HG02798 (cell line): Measurements from ENCODE around the gene WDR83.
"Not testable (repeated sequence)": the region's sequence is repeated elsewhere in the genome, so short reads cannot be mapped to it uniquely, and the experiment has no call there.

ENCODE experiments used
- ATAC-seq: cut with Tn5 transposase; IDR thresholded peaks from one replicate; pipeline ENCODE4 v1.9.1; 2021; ENCODE audit warnings: mild to moderate bottlenecking; ENCODE audit not compliant: unreplicated experiment, poor library complexity

WDR83 gene, protein sequence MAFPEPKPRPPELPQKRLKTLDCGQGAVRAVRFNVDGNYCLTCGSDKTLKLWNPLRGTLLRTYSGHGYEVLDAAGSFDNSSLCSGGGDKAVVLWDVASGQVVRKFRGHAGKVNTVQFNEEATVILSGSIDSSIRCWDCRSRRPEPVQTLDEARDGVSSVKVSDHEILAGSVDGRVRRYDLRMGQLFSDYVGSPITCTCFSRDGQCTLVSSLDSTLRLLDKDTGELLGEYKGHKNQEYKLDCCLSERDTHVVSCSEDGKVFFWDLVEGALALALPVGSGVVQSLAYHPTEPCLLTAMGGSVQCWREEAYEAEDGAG

GRCh38 chr19:12666265-12667048, at the start of gene WDR83, which contains the start of gene MAN2B1:
TSS of gene WDR83 (plus strand) at chr19:12666807. CDS start at chr19:12669791, 2,984 bp downstream.
TSS of gene MAN2B1 (minus strand) at chr19:12666742. CDS start at chr19:12666701, 41 bp downstream.
- ATAC-seq: peak; percentile 64

GRCh38 chr19:12617646-12618045, 49.0 kb upstream of the WDR83 start:
- ATAC-seq: no peak

- not testable (repeated sequence) for ATAC-seq
These were observed 45.2 kb upstream of the WDR83 start for GRCh38 chr19:12621253-12622024.

DNA sequence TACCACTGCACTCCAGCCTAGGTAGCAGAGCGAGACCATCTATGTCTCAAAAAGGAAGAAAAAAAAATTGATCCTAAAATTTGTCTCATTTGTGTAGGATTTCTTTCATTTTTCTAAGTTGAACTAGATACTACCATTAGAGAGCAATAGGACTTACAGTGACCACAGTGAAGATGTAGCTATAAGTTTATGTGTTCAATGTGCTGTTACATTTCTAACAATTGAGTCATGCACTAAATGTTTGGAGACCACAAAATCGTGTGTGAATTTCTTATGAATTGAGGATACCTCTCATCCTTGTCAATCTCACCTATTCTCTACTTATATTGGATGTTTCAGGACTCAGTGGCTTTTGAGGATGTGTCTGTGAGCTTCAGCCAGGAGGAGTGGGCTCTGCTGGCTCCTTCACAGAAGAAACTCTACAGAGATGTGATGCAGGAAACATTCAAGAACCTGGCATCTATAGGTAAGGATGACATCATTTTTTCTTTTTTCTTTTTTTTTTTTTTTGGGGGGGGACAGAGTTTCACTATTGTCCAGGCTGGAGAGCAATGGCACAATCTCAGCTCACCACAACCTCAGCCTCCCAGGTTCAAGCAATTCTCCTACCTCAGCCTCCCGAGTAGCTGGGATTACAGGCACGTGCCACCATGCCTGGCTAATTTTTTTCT, 43.1 kb upstream of the WDR83 start:
- no peak for ATAC-seq

- ATAC-seq: no peak
These were observed 39.6 kb upstream of the WDR83 start for GRCh38 chr19:12626958-12627357.

DNA sequence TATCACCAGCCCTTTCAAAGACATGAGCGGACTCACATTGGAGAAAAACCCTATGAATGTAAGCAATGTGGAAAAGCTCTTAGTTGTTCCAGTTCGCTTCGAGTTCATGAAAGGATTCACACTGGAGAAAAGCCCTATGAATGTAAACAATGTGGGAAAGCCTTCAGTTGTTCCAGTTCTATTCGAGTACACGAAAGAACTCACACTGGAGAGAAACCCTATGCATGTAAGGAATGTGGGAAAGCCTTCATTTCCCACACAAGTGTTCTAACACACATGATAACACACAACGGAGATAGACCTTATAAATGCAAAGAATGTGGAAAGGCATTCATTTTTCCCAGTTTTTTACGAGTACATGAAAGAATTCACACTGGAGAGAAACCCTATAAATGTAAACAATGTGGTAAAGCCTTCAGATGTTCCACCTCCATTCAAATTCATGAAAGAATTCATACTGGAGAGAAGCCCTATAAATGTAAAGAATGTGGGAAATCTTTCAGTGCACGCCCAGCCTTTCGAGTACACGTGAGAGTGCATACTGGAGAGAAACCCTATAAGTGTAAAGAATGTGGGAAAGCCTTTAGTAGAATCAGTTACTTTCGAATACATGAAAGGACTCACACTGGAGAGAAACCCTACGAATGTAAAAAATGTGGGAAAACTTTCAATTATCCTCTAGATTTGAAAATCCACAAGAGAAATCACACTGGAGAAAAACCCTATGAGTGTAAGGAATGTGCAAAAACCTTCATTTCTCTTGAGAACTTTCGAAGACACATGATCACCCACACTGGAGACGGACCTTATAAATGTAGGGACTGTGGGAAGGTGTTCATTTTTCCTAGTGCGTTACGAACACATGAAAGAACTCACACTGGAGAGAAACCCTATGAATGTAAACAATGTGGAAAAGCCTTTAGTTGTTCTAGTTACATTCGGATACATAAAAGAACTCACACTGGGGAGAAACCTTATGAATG, 38.3 kb upstream of the WDR83 start:
- ATAC-seq: no peak

DNA sequence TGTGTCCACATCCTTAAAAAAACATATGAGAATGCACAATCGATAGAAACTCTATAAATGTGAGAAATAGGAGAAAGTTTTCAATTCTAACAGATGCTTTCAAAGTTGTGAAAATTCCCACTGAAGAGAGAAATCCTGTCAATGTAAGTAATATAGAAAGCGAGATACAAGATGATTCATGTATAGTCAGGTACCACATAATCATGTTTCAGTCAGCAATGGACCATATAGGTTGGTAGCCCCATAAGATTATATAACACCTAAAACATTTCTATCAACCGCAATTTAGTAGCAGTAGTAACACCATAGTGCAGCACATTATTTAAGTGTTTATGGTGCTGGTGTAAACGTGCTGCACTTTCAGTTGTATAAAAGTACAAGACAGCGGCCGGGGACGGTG, 37.4 kb upstream of the WDR83 start:
- ATAC-seq: no peak

- ATAC-seq: no peak
These were observed 30.0 kb upstream of the WDR83 start for GRCh38 chr19:12636631-12637030.

DNA sequence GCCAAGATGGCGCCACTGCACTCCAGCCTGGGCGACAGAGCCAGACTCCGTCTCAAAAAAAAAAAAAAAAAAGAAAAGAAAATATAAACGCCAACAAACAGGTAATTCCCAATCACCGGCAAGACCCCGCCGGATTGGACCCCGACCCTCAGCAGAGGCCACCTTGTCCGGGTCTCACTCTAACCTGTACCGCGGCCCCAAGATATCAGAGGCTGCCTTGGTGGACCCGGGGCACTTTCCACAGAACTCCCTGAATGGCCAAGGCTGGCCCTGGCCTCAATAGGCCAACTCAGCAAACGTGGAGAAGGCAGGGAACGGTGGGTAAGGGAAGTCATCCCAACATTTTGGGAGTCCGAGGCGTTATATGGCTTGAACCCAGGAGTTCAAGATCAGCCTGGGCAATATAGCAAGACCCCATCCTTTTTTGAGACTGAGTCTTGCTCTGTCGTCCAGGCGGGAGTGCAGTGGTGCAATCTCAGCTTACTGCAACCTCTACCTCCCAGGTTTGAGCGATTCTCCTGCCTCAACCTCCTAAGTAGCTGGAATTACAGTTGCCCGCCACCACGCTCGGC, 27.9 kb upstream of the WDR83 start:
- no peak for ATAC-seq

GRCh38 chr19:12639901-12640613, 26.6 kb upstream of the WDR83 start:
- ATAC-seq: no peak

DNA sequence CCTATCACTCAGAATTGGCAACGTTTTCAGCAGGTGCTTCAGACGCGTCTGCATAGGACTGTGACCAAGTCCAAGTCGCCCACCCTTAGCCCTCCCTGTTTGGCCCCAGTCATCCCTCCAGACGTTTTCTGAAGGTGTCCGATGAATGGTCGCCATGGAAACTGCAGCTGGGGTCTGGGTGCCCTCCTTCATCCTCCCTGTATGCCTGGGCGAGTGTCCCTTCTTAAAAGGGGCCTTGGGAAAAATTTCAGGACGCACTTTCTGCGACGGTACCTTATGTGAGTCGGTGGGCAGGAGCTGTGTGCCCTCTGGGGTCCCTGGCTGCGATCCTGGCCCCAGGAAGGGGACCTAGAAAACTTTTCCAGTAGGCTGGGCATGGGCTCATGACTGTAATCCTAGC, 25.2 kb upstream of the WDR83 start:
- ATAC-seq: no peak

DNA sequence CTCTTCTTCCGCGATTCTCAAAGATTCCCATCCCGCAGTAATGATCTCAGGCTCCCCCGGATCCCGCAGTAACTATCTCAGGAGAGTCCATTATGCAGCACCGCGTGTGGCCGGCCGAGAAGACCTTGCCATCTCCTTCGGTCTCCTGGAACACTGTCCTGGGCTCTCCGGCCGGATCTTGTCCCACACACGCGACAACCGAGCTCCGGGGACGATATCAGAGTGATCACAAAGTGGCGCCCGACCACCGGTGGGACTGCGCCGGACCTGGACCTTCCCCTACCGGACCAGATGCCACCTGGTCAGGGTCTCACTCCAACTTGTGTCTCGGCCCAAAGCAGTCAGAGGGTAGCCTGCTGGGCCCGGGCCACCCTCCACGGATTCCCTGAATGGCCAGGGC, 24.1 kb upstream of the WDR83 start:
- ATAC-seq: no peak

DNA sequence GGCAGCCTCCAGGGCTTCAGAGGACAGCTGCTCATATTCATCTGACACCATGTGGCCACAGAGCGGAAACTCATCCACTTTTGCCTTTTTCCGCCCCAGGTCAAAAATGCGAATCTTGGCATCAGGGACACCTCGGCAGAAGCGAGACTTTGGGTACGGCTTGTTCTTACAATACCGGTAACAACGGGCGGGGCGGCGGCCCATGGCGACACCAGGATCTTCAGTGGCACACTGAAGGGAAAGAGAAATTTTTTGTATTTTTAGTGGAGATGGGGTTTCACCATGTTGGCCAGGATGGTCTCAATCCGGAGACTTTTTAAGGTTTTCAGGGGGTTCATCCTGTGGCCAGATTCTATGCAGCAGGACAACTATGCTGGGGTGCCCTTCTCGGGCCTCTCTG, 22.9 kb upstream of the WDR83 start:
- not testable (repeated sequence) for ATAC-seq

DNA sequence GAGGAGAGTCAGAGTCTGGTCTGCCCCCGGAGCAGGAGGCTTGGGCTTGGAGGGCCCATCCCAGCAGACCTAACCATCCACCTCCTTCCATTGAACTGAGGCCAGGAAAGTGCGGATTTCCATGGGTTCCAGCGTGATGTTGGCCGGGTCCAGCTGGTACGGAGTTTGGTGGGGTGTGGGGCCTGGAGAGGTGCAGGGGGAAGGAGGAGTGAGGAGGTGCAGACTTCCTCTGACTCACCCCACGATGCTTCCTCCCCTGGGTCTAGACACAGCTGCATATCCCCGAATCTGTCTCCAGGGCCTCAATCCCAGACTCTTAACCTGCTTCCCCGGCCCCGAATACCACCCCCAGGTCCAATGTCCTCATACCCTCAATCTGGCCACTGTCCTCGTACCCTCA, 20.1 kb upstream of the WDR83 start:
- ATAC-seq: no peak

DNA sequence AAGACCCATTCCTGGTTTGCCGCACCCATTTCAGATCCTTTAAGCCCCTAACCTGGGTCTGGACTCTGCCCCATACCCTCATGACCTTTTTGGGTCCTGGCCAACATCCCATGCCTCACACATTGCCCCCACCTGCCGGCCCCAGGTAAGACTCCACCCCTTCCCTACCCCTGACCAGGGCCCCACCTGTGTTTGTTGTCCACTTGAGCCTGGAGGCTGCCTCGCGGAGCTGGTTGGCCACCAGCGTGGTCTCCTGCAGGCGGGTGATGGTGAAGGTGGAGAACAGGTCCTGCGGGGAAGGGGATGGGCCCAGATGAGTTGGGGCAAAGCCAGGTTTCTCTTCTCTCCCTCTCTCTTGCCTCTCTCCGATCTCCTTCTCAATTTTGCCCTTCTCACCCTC, 19.6 kb upstream of the WDR83 start:
- ATAC-seq: no peak

DNA sequence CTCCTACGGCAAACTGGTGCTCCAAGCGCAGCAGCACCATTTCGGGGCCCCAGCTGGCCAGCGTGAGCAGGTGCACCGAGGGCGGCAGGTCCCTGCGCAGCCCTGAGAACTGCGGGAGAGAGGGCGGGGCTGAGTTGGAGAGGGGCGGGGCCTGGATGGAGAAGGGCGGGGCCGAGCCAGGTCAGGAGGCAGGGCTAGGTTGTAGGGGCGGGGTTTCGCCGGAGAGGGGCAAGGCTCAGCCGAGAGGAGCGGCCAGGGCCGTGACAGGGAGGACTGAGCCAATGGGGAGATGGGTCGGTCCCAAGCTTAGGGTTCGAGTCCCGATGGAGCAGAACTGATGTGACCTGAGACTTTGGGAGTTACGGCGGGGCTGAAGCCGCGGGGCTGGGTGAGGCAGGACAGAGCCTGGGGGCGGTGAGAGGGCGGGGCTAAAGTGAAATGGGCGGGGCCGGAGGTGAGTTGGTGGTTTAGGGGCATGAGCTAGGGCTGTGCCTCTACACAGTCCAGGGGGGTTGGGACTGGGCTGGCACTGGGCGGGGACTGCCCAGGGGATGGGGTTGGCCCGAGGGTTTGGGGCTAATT, 19.0 kb upstream of the WDR83 start:
- ATAC-seq: no peak

DNA sequence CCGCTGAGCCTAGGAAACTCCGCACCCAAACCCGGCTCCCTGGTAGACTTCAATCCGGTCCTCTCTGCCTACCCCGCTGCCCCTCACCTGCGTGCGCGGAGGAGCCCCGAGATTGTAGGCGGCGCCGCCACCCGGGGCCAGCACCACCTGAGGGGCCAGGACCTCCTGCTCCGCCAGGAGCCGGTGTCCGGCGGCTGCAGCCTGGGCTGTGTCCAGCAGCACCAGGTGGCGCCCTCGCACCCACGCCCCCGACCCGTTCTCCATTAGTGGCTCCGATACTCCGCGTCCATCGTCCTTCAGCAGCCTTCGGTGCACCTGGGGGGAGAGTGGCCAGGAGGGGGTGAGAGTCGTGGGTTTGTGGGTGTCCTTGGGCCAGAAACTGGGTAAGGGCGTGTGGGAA, 18.5 kb upstream of the WDR83 start:
- ATAC-seq: no peak

DNA sequence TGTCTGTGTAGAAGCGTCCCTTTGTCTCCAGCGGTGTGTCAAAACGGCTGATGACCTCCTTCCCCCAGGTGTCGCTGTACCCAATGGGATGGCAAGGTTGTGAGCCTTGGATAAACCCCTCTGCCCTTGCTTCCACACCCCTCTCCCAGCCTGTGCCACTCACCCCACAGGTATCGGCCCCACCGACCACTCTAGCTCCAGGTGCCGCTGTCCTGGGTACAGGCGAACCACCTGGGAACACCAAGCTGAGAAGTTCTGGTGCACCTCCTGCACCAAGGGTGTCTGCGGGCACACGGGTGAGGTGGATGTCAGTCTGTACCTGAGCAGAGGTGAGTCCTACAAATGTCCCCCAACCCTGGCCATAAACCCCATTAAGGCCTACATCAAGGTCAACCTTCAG, 16.7 kb upstream of the WDR83 start:
- ATAC-seq: no peak
